Hepatocyte (in vitro differentiated cells): ENCODE data around the gene DUOX1. TPM values are rescaled to one million over a fixed set of nuclear protein-coding genes. Genes with fewer than 3 reads are reported as not detected.
A peak's percentile ranks its signal among the peaks of the same experiment; 100 is the strongest.

Experiments used
- DNase-seq: peaks from one replicate; pipeline ENCODE4 v3.0.0-alpha.2; 2016; ENCODE audit warnings: low spot score
- H2AFZ ChIP-seq: fragments of 200-600 bp; sonication (generic); 2 replicates; pipeline ENCODE4 v1.6.0; 2016; ENCODE audit warnings: antibody characterized with exemption, mild to moderate bottlenecking
- H3K27ac ChIP-seq: fragments of 200-600 bp; sonication (generic); 2 replicates; pipeline ENCODE4 v1.5.1; 2016; ENCODE audit warnings: mild to moderate bottlenecking
- H3K27me3 ChIP-seq: fragments of 200-600 bp; sonication (generic); 2 replicates; pipeline ENCODE4 v1.6.1; 2016
- H3K36me3 ChIP-seq: fragments of 200-600 bp; sonication (generic); replicated peaks from 2 replicates; pipeline ENCODE4 v1.5.1; 2016; ENCODE audit warnings: low read depth; ENCODE audit not compliant: insufficient read depth
- H3K4me1 ChIP-seq: fragments of 200-600 bp; sonication (generic); 2 replicates; pipeline ENCODE4 v1.5.1; 2016; ENCODE audit warnings: mild to moderate bottlenecking, moderate library complexity; ENCODE audit not compliant: insufficient read depth
- H3K4me2 ChIP-seq: fragments of 200-600 bp; sonication (generic); 2 replicates; pipeline ENCODE4 v1.6.0; 2016
- H3K4me3 ChIP-seq: fragments of 200-600 bp; sonication (generic); 2 replicates; pipeline ENCODE4 v1.5.1; 2016; ENCODE audit warnings: mild to moderate bottlenecking
- H3K79me2 ChIP-seq: fragments of 200-600 bp; sonication (generic); 2 replicates; pipeline ENCODE4 v1.6.0; 2017; ENCODE audit warnings: mild to moderate bottlenecking
- H3K9me2 ChIP-seq: fragments of 200-600 bp; sonication (generic); replicated peaks from 2 replicates; pipeline ENCODE4 v1.6.0; 2017; ENCODE audit warnings: mild to moderate bottlenecking; ENCODE audit not compliant: insufficient read depth
- H3K9me3 ChIP-seq: fragments of 200-600 bp; sonication (generic); 2 replicates; pipeline ENCODE4 v1.5.1; 2016; ENCODE audit warnings: low read depth, mild to moderate bottlenecking
- H4K20me1 ChIP-seq: fragments of 200-600 bp; sonication (generic); 2 replicates; pipeline ENCODE4 v1.6.0; 2016; ENCODE audit warnings: mild to moderate bottlenecking; ENCODE audit not compliant: insufficient read depth, poor library complexity, severe bottlenecking
- CTCF ChIP-seq: fragments of 200-600 bp; sonication (generic); IDR thresholded peaks from 2 replicates; pipeline ENCODE4 v1.5.1; 2016; ENCODE audit warnings: antibody characterized with exemption, mild to moderate bottlenecking; ENCODE audit not compliant: poor library complexity
- EZH2 ChIP-seq: fragments of 200-600 bp; sonication (generic); IDR thresholded peaks from 2 replicates; pipeline ENCODE4 v1.6.1; 2016; ENCODE audit warnings: antibody characterized with exemption, mild to moderate bottlenecking, borderline replicate concordance
- EZH2phosphoT487 ChIP-seq: fragments of 200-600 bp; sonication (generic); IDR thresholded peaks from one replicate; pipeline ENCODE4 v1.6.1; 2018; ENCODE audit warnings: antibody characterized with exemption, mild to moderate bottlenecking, low read depth, moderate library complexity; ENCODE audit not compliant: unreplicated experiment, severe bottlenecking
- WGBS: methylation state at CpG from one replicate; pipeline ENCODE4 v1.1.6; 2016; ENCODE audit warnings: low lambda C conversion rate; ENCODE audit errors: missing lambda C conversion rate; 5-methylcytosine and 5-hydroxymethylcytosine counted together
- polyA plus RNA-seq: library from polyadenylated mRNA; unstranded; fragments of >200 nt; fragmentation: Nextera tagmentation; extraction: Ambion mirVana; gene quantifications from 2 replicates; pipeline ENCODE4 v1.2.1, GENCODE V29; 2016
- total RNA-seq: library from RNA; depleted of rRNA; stranded (reverse); fragments of >200 nt; gene quantifications from 2 replicates; pipeline ENCODE4 v1.2.3, GENCODE V29; 2014

DUOX1 gene
- total and polyA plus RNA-seq, 2 experiments from 2014 or later = 3.3 to 7.7 TPM

- no peaks in the 10 kb centered on the region for H3K27me3 ChIP-seq
- H3K4me2 ChIP-seq = peak overlapping the region; percentile 84
- TF ChIP-seq CTCF (no peak), EZH2 (no peak), EZH2phosphoT487 (no peak)
- H3K9me3 ChIP-seq = no peaks in the 10 kb centered on the region
- H3K9me2 ChIP-seq = no peaks in the 10 kb centered on the region
- peak overlapping the region; percentile 99 for H3K27ac ChIP-seq
- peaks cover 4% of the 10 kb centered on the region for H3K4me1 ChIP-seq
- peak; percentile 95 for DNase-seq
- H3K4me3 ChIP-seq = peak overlapping the region; percentile 66
- H4K20me1 ChIP-seq = no peaks in the 10 kb centered on the region
- WGBS = under 1% methylated on average over 34 of the region's 34 CpGs
- no peaks in the 10 kb centered on the region for H3K36me3 ChIP-seq
- H3K79me2 ChIP-seq = no peaks in the 10 kb centered on the region
- H2AFZ ChIP-seq = peak overlapping the region; percentile 92
Measured at GRCh38 chr15:45200001-45200798, 70.4 kb downstream of the DUOX1 start.

- peak; percentile 85 for DNase-seq
- Histone ChIP-seq H3K4me1 (peaks cover 4% of the 10 kb centered on the region), H3K36me3 (no peaks in the 10 kb centered on the region), H4K20me1 (no peaks in the 10 kb centered on the region), H3K9me2 (no peaks in the 10 kb centered on the region), H3K79me2 (no peaks in the 10 kb centered on the region), H2AFZ (peak overlapping the region; percentile 92), H3K27ac (peak overlapping the region; percentile 99), H3K4me2 (peak overlapping the region; percentile 84), H3K27me3 (no peaks in the 10 kb centered on the region), H3K9me3 (no peaks in the 10 kb centered on the region), H3K4me3 (peak overlapping the region; percentile 66)
- WGBS = 5% methylated on average over 34 of the region's 34 CpGs
- TF ChIP-seq EZH2 = no peak
- TF ChIP-seq EZH2phosphoT487 = no peak
- TF ChIP-seq CTCF = no peak
Measured at GRCh38 chr15:45200799-45201556, 71.2 kb downstream of the DUOX1 start.

GRCh38 chr15:45201557-45201859 is 71.7 kb downstream of the DUOX1 start:
- 88% methylated on average over 3 of the region's 3 CpGs for WGBS
- no peak for DNase-seq
- no peaks in the 10 kb centered on the region for H4K20me1 ChIP-seq
- no peaks in the 10 kb centered on the region for H3K36me3 ChIP-seq
- no peaks in the 10 kb centered on the region for H3K9me2 ChIP-seq
- no peaks in the 10 kb centered on the region for H3K9me3 ChIP-seq
- H3K27ac ChIP-seq = peak overlapping the region; percentile 99
- no peak overlapping the region for H3K4me3 ChIP-seq
- peaks cover 4% of the 10 kb centered on the region for H3K4me1 ChIP-seq
- H2AFZ ChIP-seq = peak overlapping the region; percentile 7
- H3K27me3 ChIP-seq = no peaks in the 10 kb centered on the region
- no peaks in the 10 kb centered on the region for H3K79me2 ChIP-seq
- peak overlapping the region; percentile 84 for H3K4me2 ChIP-seq
- TF ChIP-seq CTCF (no peak), EZH2phosphoT487 (no peak), EZH2 (no peak)
